ENCODE results near the gene SDR39U1. TPM values are rescaled to one million over a fixed set of nuclear protein-coding genes. Genes with fewer than 3 reads are reported as not detected.

Gene SDR39U1
- total RNA-seq, 4 donors from 2014 or later, result 35.1 to 75.6 (median 49.2) TPM

- 87 to 96% methylated on average over 3 of the region's 3 CpGs for WGBS, 2 donors
- no peaks in the 10 kb centered on the region for H3K27me3 ChIP-seq
- no peak overlapping the region for H3K4me3 ChIP-seq (replicated peaks in 1 of 3)
- H3K4me1 ChIP-seq, result peaks cover 18 to 55% of the 10 kb centered on the region in 2 donors
- no peaks in the 10 kb centered on the region for H3K9me3 ChIP-seq
- peak overlapping the region in 1 of 3 donors; percentile 46 for H3K27ac ChIP-seq
- H3K36me3 ChIP-seq, result peaks cover 36 to 45% of the 10 kb centered on the region in 2 donors
- no peak for DNase-seq
- intact Hi-C loops (cut with DNase I), result loop anchor here (10.0 kb wide), 1 partner anchor 200 kb away; the partner anchor contains the start of genes GMPR2 and NEDD8
- TF ChIP-seq CTCF (IDR thresholded peaks at IDR 0.05), result no peak
- no peak for TF ChIP-seq POLR2A (IDR thresholded peaks at IDR 0.05)
Observed at GRCh38 chr14:24434676-24435075, 7.9 kb downstream of the SDR39U1 start.

GRCh38 chr14:24434036-24434435 lies 8.5 kb downstream of the SDR39U1 start:
- peaks cover 33 to 39% of the 10 kb centered on the region in 2 donors for H3K36me3 ChIP-seq
- peaks cover 23 to 61% of the 10 kb centered on the region in 2 donors for H3K4me1 ChIP-seq
- no peaks in the 10 kb centered on the region for H3K9me3 ChIP-seq
- no peaks in the 10 kb centered on the region for H3K27me3 ChIP-seq
- H3K27ac ChIP-seq, result no peak overlapping the region
- TF ChIP-seq CTCF (IDR thresholded peaks at IDR 0.05), result no peak
- TF ChIP-seq POLR2A (IDR thresholded peaks at IDR 0.05), result no peak
- no peak overlapping the region for H3K4me3 ChIP-seq (replicated peaks in 1 of 3)
- WGBS, 2 donors, result 87 to 90% methylated on average over 7 of the region's 7 CpGs
- DNase-seq, result no peak
- intact Hi-C loops (cut with DNase I), result loop anchor here (10.0 kb wide), 1 partner anchor 199 kb away; the partner anchor contains the start of genes GMPR2 and NEDD8

GRCh38 chr14:24432259-24433131 lies 10.1 kb downstream of the SDR39U1 start:
- Histone ChIP-seq H3K4me3 (replicated peaks in 1 of 3) (no peak overlapping the region), H3K27ac (peak overlapping the region in 2 of 3 donors; percentile 43 to 95), H3K36me3 (peaks cover 25 to 29% of the 10 kb centered on the region in 2 donors), H3K4me1 (peaks cover 23 to 56% of the 10 kb centered on the region in 2 donors), H3K9me3 (no peaks in the 10 kb centered on the region), H3K27me3 (no peaks in the 10 kb centered on the region)
- TF ChIP-seq CTCF (IDR thresholded peaks at IDR 0.05), result no peak
- no peak for TF ChIP-seq POLR2A (IDR thresholded peaks at IDR 0.05)
- DNase-seq, result no peak
- WGBS, 2 donors, result 87 to 89% methylated on average over 22 to 24 of the region's 24 CpGs
- intact Hi-C loops (cut with DNase I), result loop anchor here (10.0 kb wide), 1 partner anchor 198 kb away; the partner anchor contains the start of genes GMPR2 and NEDD8

GRCh38 chr14:24431569-24432258 lies 10.9 kb downstream of the SDR39U1 start:
- Histone ChIP-seq H3K4me1 (peaks cover 23 to 48% of the 10 kb centered on the region in 2 donors), H3K36me3 (peaks cover 21 to 25% of the 10 kb centered on the region in 2 donors), H3K27me3 (no peaks in the 10 kb centered on the region), H3K27ac (peak overlapping the region; percentile 81 to 95 (median 91)), H3K9me3 (no peaks in the 10 kb centered on the region), H3K4me3 (replicated peaks in 1 of 3) (peak overlapping the region in 1 of 3 donors; percentile 86)
- 45 to 55% methylated on average over 14 to 15 of the region's 15 CpGs for WGBS, 2 donors
- intact Hi-C loops (cut with DNase I), result loop anchor here (2.0 to 10.0 kb wide), 3 partner anchors 65 to 197 kb away; partner anchors contain the start of genes GMPR2 and NEDD8
- peak; percentile 87 to 90 for DNase-seq
- peak in 1 of 2 donors; percentile 7 for TF ChIP-seq POLR2A (IDR thresholded peaks at IDR 0.05)
- TF ChIP-seq CTCF (IDR thresholded peaks at IDR 0.05), result peak; percentile 85 to 97 (median 90)

Measured in thyroid gland (tissue), 4 donors.